GM04503 (cell line): Measurements from ENCODE around the gene AMIGO2.

Experiments
- DNase-seq: peaks from one replicate; pipeline ENCODE4 v3.0.0-alpha.2; 2012; ENCODE audit warnings: low read depth

AMIGO2 gene

GRCh38 chr12:47033789-47034555 lies 45.8 kb downstream of the AMIGO2 start:
- DNase-seq: no peak

GRCh38 chr12:47033081-47033480 lies 46.7 kb downstream of the AMIGO2 start:
- DNase-seq: no peak

GRCh38 chr12:47032644-47033043 lies 47.1 kb downstream of the AMIGO2 start:
- DNase-seq: no peak

- no peak for DNase-seq
These were observed 49.9 kb downstream of the AMIGO2 start for GRCh38 chr12:47029903-47030302.

- no peak for DNase-seq
These were observed 50.6 kb downstream of the AMIGO2 start for GRCh38 chr12:47028981-47029708.

GRCh38 chr12:47028186-47028585 lies 51.6 kb downstream of the AMIGO2 start:
- DNase-seq: no peak
